C4-2B (cell line): Measurements from ENCODE around the gene DEFB108B.
A peak's percentile ranks its signal among the peaks of the same experiment; 100 is the strongest.
"Not testable (repeated sequence)": the region's sequence is repeated elsewhere in the genome, so short reads cannot be mapped to it uniquely, and the experiment has no call there.

Experiments used
- H3K27ac ChIP-seq: fragments of 450-650 bp; 2 replicates; pipeline ENCODE4 v1.5.1; 2017
- CTCF ChIP-seq: fragments of 450-650 bp; conservative IDR thresholded peaks from 2 replicates; pipeline ENCODE4 v1.5.1; 2017; ENCODE audit warnings: mild to moderate bottlenecking
- ZFX ChIP-seq: fragments of 450-650 bp; IDR thresholded peaks from 2 replicates; pipeline ENCODE4 v1.6.1; 2017

The DEFB108B gene, protein sequence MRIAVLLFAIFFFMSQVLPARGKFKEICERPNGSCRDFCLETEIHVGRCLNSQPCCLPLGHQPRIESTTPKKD

DNA sequence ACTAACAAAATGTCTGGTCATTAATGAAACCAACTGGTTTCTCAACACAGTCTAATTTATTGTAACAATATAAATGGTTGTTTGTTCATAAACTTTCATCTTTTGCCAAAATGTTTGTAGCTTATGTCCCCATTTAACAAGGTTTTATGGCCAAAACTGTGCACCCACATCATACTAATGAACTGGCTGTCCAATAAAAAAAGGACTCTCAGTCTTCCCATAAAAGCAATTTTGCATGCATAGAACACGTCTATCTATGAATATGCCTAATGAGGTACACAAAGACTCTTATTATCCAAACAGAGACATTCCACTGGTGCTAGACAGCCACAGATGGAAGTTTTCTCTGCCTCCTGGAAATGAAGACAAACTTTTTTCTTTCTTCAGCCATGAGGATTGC lies at the start of gene DEFB108B:
Gene DEFB108B (plus strand): TSS at position 390 of the 400 bp plus-strand sequence. CDS start 0 bp downstream, at position 390.
- not testable (repeated sequence) for H3K27ac ChIP-seq

- H3K27ac ChIP-seq, result peak overlapping the region; percentile 75
Observed at GRCh38 chr11:71786114-71786847, 46.7 kb upstream of the DEFB108B start.

GRCh38 chr11:71786848-71787097 lies 46.2 kb upstream of the DEFB108B start:
- peak overlapping the region; percentile 75 for H3K27ac ChIP-seq

GRCh38 chr11:71787098-71787823 lies 45.7 kb upstream of the DEFB108B start:
- TF ChIP-seq CTCF (no peak), ZFX (no peak)
- H3K27ac ChIP-seq, result peak overlapping the region; percentile 75

DNA sequence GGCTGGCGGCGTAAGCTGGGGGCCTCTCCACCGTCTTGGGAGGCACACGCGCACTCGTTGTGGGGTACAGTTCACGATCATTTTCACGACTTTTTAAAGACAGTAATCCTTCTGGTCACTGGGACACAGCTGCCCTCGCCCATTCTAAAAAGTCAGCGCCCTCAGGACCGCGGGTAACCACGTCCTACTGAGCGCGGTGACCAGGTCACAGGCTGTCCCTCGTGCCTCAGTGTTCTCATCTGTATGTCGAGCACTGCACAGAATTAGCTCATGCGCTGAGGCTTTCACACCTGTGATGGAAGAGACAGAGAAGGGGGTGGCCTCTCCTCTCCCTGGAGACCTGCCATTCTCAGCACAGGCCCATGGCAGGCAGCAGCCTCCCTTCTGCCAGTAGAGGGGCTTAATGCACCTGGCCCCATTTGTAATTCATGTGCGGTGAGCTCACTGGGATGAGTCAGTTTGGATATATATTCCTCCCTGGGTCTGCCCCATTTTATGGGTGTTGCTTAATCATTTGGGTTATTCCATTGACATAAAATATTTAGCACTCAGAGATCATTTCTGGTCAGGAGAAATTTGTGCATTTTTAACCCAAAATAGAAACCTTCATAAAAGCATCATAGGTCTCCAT lies 45.1 kb upstream of the DEFB108B start:
- H3K27ac ChIP-seq, result peak overlapping the region; percentile 75

- H3K27ac ChIP-seq, result not testable (repeated sequence)
Observed at GRCh38 chr11:71789444-71790196, 43.4 kb upstream of the DEFB108B start.

DNA sequence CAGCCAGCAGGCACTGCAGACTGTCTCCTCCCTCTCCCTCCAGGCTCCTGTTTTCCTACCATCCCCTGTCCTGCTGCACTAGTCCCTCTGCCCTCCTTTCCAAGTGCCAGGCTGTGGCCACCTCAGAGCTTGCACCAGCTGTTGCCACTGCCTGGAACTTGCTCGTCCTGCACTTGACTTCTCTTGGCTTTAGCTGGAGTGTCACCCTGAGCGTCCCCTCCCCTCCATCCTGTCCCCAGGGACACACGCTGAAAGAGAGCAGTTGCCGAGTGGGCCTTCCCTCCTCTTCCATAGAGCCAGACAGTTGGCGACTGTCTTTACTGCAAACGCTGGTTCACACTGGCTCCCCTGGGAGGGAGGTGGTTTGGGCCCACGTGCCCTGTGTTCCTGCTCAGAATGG lies 41.9 kb upstream of the DEFB108B start:
- H3K27ac ChIP-seq, result not testable (repeated sequence)

DNA sequence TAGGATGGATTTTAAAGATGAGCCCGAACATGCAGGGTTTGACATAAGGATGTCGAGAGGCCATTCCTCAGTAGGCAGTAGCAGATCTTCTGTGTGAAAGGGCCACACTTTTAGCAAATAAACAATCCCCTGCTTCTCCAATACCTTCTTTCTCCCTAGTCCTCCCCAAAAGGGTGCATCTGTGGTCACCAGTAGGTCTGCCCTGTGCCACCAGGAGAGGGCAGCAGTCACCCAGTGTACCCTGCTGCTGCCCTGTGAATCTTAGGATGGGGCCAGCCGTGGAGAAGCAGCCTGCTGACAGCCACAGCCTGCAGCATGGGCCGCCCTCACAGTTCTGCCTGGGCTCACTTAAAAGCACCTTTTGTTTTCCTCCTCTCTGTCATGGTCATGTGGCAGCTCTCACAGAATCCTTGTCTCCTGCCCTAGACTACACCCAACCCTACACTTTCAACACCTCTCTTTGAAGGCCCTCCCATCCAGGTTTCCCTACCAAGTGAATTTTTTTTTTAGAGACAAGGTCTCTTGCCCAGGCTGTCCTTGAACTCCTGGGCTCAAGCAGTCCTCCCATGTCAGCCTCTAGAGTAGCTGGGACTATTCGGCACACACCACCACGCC lies 40.3 kb upstream of the DEFB108B start:
- TF ChIP-seq CTCF, result peak; percentile 80
- not testable (repeated sequence) for H3K27ac ChIP-seq

- H3K27ac ChIP-seq, result not testable (repeated sequence)
Observed at GRCh38 chr11:71794386-71795040, 38.5 kb upstream of the DEFB108B start.

DNA sequence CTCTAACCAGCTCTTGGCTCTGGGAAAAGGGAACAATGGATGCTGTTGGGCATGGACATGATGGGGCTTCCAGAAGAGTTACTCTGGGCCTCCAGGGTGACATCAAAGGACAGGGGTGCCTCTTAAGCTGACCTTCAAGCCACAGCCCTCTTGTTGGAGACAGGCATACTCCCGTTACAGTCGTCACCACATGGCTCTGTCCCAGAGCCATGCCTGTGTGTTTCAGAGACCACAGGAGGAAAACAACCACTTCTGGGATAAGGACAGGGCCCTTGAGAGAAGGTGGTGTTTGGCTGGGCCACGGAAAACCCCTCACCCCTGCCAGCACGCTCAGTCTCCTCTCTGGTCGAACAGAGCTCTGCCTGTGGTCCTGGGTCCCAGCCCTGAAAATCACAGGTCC lies 37.8 kb upstream of the DEFB108B start:
- H3K27ac ChIP-seq, result not testable (repeated sequence)

GRCh38 chr11:71796016-71796415 lies 37.0 kb upstream of the DEFB108B start:
- not testable (repeated sequence) for H3K27ac ChIP-seq

- not testable (repeated sequence) for H3K27ac ChIP-seq
Observed at GRCh38 chr11:71796781-71797180, 36.2 kb upstream of the DEFB108B start.

GRCh38 chr11:71799556-71800128 lies 33.4 kb upstream of the DEFB108B start:
- H3K27ac ChIP-seq, result not testable (repeated sequence)
